GM18907 (cell line): ENCODE results near the gene USP11.

Experiments
- ATAC-seq: cut with Tn5 transposase; IDR thresholded peaks from one replicate; pipeline ENCODE4 v1.9.1; 2021; ENCODE audit warnings: mild to moderate bottlenecking, moderate library complexity; ENCODE audit not compliant: unreplicated experiment

Gene USP11

DNA sequence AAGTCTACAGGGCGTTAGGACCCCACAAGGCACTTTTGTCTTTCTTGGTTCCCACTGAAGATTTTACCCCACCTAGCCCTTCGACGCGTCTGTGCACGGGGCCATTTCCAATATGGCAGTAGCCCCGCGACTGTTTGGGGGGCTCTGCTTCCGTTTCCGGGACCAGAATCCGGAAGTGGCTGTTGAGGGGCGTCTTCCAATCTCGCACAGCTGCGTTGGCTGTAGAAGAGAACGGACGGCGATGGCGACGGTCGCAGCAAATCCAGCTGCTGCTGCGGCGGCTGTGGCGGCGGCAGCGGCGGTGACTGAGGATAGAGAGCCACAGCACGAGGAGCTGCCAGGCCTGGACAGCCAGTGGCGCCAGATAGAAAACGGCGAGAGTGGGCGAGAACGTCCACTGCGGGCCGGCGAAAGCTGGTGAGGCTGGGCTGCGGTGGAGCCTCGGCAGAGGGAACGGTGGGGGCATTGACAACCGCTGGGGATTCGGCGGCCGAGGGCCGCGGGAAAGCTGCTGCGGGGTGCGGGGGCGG, at the start of gene USP11:
Gene USP11, plus strand, starts transcription at position 207 of the 530 bp plus-strand sequence. Its CDS starts 35 bp downstream, at position 242.
- peak; percentile 16 for ATAC-seq

DNA sequence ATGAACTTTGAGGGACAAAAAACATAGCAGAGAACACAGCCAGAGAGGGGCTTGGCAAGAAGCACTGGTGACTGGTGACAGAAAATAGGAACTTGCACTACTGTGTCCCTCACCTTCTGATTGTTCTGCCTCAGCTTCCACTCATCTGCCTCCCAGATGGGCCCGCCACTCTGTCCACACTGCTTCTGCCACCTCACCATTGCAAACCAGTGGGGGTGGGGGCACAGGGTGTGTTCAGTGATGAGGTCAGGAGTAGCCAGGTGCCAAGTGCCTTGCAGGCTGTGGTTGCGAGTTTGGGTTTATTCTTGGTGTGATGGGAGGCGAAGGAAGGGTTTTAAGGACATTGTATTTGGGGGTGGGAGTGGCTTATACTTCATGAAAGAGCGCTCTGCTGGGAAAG, 48.3 kb upstream of the USP11 start:
- no peak for ATAC-seq

GRCh38 chrX:47185241-47185640, 47.6 kb upstream of the USP11 start:
- ATAC-seq = no peak

- ATAC-seq = no peak
These were observed 46.6 kb upstream of the USP11 start for GRCh38 chrX:47186096-47186740.

DNA sequence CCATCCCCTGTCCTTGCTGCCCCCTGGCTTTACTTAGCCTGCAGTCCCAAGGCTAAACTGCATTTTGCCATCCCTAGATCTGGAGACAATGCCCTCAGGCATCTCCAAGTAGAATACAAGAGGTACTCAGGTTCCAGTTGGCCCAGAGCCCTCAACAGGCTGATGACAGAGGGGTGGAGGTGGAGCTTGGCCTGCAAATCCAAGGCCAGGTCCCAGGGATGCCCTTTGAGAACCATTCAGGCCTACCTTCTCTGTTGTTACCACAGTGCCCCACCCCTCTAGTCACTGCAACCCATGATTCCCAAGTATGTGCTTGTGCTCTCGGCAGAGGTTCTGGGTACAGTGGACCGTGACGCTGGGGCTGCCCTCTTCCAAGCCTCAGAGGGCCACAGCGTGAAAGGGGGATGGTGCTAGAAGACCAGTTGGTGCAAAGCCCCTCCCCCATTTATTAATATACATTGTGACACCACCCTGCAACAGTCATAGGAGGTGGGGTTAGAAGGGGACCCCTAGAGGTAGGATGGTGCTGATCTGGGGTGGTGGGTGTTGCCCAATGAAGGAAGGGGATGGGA, 45.6 kb upstream of the USP11 start:
- no peak for ATAC-seq

- ATAC-seq = no peak
These were observed 42.9 kb upstream of the USP11 start for GRCh38 chrX:47189906-47190305.

GRCh38 chrX:47190445-47191269, 42.2 kb upstream of the USP11 start:
- ATAC-seq = peak; percentile 51

DNA sequence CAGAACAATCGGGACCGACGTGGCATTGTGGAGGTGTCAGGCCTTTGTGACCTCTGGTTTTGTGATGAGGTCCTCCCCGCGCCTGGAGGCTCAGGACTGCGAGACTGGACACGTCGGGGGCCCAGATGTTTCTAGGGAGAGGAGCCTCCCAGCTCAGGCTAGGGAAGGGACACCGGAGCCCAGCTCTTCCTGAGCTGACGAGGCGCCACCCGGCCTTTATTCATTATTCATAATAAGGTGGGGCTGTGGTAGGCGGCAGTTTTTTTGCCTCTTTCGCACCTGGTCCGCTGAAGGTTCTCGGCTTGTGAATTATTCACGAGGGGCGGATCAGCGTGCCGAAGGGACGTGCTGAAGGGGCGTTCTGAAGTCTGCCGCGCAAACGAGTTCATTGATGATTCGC, 41.5 kb upstream of the USP11 start:
- ATAC-seq = no peak

DNA sequence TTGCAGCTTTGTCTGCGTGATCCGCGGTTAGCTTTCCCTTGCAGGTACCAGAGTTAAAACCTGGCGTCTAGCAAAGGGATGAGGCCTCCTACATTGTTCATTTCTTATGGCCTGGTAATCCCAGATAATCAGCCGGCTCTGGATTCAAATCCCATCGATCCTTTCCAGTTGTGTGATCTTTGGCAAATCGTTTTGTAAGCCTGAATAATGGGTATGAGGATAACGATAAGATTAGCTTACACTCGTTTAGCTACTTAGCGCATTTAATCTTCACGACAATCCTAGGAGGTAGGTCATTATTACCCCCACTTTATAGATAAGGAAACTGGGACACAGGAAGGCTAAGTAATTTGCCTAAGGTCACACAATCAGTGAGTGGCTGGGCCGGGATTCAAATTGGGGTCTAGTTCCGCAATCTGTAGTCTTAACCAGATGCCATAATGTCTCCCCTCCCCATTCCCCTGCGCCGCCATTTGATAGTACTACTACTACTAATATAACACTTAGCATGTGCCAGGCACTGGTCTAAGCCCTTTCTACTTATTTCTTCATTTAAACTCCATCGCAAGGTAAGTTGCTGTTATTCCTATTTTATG, 40.9 kb upstream of the USP11 start:
- ATAC-seq = no peak

DNA sequence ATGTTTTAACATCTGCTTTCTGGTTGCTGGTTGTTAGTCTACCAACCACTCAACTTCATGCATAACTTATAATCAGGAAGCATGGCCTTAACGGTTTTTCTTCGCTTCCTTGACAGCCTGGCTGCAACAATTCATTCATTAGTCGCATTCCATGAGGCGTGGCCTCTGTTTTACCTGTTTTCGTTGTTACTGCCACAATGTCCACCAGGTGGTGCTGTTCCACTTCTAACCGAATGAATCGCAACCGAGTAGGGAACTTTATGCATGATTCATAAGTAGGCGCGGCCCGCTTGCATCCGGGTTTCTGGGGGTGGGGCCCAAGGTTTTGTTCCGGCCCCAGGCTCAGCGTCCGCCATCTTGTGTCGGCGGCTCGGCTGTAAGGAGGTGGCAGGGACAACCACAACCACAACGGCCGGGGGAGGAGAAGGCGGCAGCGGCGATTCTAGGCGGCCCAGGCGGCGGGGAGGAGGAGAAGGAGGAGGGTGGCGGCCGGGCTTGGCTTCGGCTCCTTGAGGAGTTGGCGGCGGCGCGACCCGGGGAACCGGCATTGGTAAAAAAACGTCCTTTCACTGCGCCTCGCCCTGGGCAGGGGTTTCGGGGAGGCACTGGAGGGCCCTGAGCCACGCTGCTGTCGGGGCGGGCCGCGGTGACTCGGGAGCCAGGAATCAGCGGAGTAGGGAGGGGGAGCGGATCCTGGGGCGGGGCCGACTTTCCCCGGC, 39.2 kb upstream of the USP11 start, which contains the start of gene UBA1:
Gene UBA1, plus strand, starts transcription at position 355 of the 719 bp plus-strand sequence. CDS start 4,974 bp downstream, outside the sequence.
- peak; percentile 83 for ATAC-seq

- no peak for ATAC-seq
These were observed 38.5 kb upstream of the USP11 start for GRCh38 chrX:47194194-47194787.

DNA sequence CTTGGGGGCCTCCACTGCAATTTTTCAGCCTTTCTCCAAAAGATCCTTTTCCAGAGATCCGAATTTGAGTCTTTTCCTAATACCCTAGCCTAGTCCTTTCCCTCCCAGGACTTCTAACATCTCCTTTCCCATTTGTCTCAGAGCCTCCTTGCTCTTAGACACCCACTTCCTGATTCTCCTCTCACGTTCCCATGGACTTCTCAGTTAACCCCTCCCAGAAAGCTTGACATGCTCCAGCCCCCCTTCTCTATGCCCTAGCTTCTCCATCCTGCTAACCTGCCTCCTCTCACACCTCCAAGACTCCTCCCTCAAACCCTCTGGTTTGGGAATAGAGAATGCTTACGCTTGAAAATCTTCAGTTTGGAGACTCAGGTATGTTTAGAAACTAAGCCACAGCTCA, 36.7 kb upstream of the USP11 start:
- no peak for ATAC-seq

- ATAC-seq = no peak
These were observed 35.3 kb upstream of the USP11 start for GRCh38 chrX:47197526-47197925.

DNA sequence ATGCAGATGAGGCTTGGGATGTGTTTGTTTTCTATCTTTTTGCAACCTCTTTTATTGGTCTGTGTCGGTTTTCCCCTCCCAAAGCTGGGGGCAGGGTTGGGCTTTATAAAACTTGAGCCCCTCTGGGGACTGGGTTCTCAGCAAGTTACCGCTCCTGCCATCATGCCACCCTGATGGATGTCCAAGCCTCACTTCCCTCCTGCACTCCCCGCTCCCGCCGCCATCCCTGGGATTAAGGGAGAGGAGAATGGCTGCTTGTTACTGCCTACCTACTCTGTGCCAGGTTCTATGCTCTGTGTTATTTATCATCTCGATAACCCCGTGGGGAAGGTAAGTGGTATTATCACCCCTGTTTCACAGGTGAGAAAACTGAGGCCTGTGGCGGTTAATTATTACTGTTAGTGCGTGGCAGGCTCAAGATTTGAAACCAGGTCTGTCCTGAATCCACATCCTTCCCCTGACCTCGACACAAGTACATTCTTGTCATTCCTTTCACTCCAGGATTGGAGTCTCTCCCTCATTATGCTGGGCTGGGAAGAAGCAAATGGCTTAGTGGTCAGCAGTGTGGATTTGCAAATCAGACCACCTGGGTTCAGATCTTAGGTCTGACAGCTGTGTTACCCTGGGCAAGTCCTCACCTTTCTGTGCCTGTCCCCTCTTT, 34.7 kb upstream of the USP11 start:
- ATAC-seq = no peak

GRCh38 chrX:47198687-47199080, 34.1 kb upstream of the USP11 start:
- no peak for ATAC-seq

GRCh38 chrX:47199286-47199685, 33.5 kb upstream of the USP11 start:
- ATAC-seq = no peak

- ATAC-seq = no peak
These were observed 32.2 kb upstream of the USP11 start for GRCh38 chrX:47200385-47201150.

GRCh38 chrX:47201345-47201944, 31.4 kb upstream of the USP11 start:
- no peak for ATAC-seq

GRCh38 chrX:47202316-47202715, 30.5 kb upstream of the USP11 start:
- no peak for ATAC-seq
